Activated effector memory CD4-positive, alpha-beta T cell treated with Interleukin-2 at 50 U/mL for 16 hours (primary cell): Measurements from ENCODE around the gene ALPP.
"Not testable (repeated sequence)": the region's sequence is repeated elsewhere in the genome, so short reads cannot be mapped to it uniquely, and the experiment has no call there.

Experiments
- DNase-seq: peaks from one replicate; pipeline ENCODE4 v3.0.0-alpha.2; 2020

Gene ALPP

GRCh38 chr2:232378735-232379151 is at the start of gene ALPP:
TSS of gene ALPP (plus strand) at chr2:232378751. CDS start at chr2:232378803, 52 bp downstream.
- not testable (repeated sequence) for DNase-seq

- no peak for DNase-seq
Observed at GRCh38 chr2:232329716-232330067, 48.9 kb upstream of the ALPP start.

DNA sequence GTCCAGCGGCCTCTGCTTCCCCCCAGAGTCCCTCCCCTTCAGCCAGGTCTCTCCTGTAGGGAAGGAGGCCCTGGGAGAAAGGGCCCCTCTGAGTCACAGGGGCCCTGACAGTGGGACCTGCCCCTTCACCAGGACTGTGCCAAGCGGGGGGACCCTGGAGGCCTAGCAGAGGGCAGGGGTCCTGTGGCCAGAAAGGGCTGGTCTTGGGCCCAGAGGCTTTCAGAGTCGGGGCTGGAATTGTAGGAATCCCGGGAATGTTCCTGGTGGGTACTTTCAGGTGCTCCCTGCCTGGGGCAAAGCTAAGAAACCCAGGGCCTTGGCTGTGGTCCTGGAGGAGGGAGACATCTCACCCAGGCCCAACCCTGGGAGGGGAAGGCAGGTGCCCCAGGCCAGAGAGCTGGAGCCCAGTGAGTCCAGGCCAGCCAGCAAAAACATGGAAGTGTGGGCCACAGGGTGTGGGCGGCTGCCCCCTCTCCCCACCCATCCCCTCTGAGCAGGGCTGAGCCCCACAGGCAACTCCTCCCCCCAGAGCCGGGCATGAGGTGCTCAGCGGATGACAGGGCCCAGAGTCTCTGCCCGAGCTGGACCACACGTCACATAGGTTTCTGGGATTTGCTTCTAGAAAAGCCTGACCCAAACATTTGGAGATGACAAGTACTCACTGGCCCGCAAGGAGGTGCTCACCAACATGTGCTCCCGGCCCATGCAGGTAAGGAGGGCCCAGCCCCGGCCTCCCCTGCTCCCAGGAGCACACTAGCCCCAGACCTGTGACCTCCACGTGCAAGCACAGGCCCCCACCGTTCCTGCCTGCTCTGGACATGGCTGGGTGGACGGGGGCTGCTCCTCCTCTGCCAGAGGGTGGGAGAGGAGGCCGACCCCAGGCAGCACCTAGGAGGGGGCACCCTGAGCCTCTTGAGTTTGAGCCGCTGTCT is 48.2 kb upstream of the ALPP start:
- no peak for DNase-seq

- not testable (repeated sequence) for DNase-seq
Observed at GRCh38 chr2:232331061-232331460, 47.5 kb upstream of the ALPP start.

- not testable (repeated sequence) for DNase-seq
Observed at GRCh38 chr2:232331641-232332040, 46.9 kb upstream of the ALPP start.

- DNase-seq = not testable (repeated sequence)
Observed at GRCh38 chr2:232332244-232332939, 46.2 kb upstream of the ALPP start.

DNA sequence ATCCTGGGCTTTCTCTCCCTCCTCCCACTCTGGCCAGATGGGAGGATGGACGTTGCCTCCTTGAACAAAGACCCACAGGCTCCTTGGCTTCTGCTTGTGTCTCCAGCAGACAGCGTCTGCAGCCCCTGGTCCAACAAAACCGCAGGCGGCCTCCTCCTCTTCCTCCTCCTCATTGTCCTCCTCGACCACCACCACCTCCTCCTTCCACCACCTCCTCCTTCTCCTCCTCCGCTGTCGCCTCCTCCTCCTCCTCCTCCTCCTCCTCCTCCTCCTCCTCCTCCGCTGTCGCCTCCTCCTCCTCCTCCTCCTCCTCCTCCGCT is 45.7 kb upstream of the ALPP start:
- DNase-seq = no peak

- no peak for DNase-seq
Observed at GRCh38 chr2:232333361-232334135, 45.0 kb upstream of the ALPP start.

DNA sequence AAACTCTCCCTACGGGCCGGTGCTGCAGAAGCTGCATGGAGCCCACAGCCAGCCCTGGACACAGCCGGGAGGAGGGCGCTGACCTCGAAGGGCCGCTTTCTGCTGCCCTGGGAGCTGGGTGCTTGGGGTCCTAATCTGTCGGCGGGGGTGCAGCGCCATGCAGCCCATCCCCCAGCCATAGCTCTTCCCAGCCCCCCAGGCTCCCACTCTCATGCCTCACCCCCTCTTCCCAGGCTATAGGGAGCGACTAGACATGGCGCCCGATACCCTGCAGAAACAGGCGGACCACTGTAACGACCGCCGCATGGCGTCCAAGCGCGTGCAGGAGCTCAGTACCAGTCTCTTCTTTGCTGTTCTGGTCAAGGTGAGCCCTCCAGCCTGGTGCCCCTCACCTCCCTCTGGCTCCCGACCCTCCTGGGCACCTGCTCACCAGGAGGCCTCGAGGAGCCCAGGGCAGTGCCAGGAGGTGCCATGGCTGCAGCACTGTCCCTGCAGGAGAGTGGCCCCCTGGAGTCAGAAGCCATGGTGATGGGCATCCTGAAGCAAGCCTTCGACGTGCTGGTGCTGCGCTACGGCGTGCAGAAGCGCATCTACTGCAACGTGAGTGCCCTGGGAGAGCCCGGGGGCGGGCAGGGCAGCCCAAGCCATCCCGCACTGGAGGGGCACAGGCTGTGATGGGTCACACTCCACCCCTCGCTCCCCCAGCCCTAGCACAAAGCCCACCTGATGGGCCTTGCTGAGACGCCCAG is 44.2 kb upstream of the ALPP start:
- not testable (repeated sequence) for DNase-seq

- DNase-seq = not testable (repeated sequence)
Observed at GRCh38 chr2:232334885-232335205, 43.7 kb upstream of the ALPP start.

GRCh38 chr2:232335206-232335858 is 43.2 kb upstream of the ALPP start:
- not testable (repeated sequence) for DNase-seq

GRCh38 chr2:232335859-232336215 is 42.7 kb upstream of the ALPP start:
- no peak for DNase-seq

DNA sequence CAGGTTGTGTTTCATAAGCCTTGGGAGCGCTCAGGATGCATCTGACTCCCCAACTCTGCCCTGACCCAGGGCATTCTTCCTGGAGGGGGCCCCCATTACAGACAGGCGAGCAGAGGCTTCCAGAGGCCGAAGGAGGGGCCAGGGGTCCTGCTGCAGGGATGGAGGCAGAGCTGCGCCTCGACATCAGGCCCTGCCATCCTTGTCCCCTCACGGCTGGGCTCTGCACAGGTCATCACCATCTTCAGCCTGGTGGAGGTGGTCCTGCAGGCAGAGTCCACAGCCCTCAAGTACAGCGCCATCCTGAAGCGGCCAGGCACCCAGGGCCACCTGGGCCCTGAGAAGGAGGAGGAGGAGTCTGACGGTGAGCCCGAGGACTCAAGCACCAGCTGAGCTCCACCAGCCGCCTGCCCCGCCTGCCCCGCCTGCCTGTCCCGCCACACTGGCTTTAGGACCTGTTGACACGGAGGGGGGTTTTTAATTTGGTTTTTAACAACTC is 42.3 kb upstream of the ALPP start:
- no peak for DNase-seq

- DNase-seq = no peak
Observed at GRCh38 chr2:232336981-232337720, 41.4 kb upstream of the ALPP start.

DNA sequence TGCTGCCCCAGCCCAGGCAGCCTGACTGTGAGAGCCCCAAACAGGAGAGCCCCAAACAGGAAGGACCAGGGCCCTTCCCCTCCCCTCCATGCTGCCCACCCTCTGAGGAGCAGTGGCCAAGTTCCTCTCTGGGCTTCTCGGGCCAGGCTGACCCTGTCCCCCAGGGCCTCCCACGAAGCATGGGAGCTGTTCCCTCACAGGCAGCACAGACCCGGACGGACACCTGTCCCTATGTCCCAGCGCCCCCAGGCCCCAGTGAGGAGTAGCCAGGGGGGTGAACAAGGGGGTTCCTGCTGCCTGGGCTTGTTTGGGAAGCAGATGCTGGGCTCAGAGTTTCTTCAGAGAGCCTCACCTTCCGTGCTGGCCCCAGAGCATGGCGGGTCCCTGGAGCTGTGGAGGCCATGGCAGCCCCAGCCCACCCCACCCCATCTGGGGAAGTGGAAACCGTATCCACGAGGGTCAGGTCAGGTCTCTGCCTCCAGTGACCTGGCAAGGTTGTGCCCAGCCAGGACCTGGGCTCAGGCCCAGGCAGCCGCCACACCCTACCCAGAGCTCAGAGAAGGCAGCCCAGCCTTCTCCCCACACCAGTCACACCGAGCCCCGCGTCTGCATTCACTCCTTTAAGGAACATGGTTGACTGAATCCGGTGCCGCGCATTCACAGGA is 40.3 kb upstream of the ALPP start:
- DNase-seq = not testable (repeated sequence)

DNA sequence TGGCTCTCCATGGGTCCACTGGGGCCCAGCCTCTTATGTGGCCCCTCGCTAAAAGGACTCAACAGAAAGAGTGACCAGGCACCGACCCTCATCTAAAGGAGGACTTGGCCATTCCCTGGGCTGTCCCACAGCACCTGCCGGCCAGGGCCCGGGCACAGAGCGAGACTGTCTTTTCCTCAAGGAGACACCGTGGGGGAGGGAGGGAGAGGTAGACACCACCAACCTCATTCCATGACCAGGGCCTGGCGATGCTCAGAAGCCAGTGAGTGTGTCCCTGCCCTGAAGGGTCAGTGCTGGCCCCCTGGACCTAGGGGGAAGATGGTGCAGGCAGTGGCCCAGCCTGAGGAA is 39.8 kb upstream of the ALPP start:
- DNase-seq = no peak

DNA sequence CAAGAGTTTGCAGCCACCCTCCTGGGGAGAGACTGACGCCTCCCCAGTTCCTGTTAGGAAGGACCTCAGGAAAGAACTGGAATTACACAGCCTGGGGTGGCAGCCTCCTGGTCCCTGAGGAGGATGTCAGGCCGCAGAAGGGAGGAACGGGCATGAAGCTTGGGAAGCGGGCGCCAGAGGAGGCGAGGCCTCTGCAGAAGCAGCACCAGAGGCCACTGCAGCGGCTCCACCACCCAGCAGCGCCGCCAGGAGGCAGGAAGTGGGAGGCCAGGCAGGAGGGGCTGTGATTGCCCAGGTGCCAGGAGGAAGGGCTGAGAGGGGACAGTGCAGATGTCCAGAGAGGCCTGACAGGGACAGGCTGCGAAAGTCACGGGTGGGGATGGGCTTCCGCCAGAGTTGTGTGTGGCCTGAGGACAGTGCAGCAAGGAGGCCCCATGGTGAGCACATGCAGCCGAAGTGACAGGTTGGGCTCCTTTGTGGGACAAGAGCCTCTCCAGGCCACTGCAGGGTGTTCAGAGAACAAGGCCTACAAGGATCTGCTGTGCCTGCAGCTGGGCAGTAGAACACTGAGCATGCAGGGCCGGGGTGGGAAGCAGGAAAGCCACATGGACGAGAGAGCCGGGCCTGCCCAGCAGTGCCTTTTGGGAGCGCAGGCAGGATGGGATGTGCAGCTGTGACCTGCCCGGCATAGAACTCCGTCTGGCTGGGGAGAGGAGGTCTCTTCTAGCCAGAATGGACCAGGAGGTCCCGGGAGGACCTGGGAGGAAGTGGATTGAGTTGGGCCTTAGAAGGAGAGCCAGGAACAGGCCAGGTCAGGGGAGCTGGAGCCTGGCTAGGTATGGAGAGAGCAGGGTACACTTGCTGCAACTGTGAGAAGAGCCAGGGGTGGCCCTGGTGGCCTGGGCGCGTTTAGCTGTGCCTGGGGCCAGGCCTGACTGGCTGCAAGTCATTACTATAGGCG is 39.1 kb upstream of the ALPP start:
- DNase-seq = no peak

DNA sequence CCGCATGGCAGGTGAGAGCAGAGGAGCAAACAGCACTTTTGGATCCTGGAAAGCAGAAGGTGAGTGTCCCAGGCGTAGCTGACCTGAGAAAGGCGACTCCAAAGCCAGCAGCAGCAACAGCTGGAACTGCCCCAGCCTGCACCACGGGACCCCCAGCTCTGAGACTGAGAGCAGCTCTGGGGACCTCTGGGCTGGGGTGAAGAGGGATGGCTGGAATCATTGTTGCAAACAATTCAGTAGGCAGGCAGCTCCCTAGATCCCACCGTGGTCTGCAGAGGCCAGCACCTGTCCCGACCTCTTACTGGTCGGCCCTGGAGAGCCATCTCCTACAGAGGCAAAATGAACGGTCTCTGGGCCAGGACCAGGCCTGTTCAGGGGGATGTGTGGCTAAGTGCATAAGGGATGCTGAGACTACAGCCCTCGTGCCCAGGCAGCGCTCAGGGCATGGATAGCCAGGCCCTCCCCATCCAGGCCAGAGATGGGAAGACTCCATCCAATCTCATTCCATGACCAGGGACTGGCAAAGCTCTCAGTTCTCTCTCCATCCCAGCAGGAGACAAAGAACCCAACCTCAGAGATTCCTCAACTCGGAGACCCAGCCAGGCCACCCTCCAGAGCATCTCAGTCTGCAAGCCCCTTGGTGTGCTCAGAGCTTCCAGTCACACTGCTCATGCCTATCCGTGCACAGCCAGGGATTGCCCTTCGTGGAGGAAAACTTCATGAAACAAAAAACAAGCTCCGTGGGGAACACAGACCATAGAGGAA is 38.2 kb upstream of the ALPP start:
- DNase-seq = no peak
